GM18520 (cell line): Measurements from ENCODE around the gene FBXO44.

Source experiments
- ATAC-seq: cut with Tn5 transposase; IDR thresholded peaks from one replicate; pipeline ENCODE4 v1.9.1; 2021; ENCODE audit not compliant: unreplicated experiment

FBXO44 gene

GRCh38 chr1:11707621-11708276 lies 53.1 kb downstream of the FBXO44 start:
- ATAC-seq: no peak

GRCh38 chr1:11708554-11709350 lies 54.1 kb downstream of the FBXO44 start:
- ATAC-seq: no peak

GRCh38 chr1:11711490-11711889 lies 56.8 kb downstream of the FBXO44 start:
- ATAC-seq: no peak

GRCh38 chr1:11712285-11712684 lies 57.6 kb downstream of the FBXO44 start:
- no peak for ATAC-seq
